SK-N-SH (cell line): ENCODE measurements around the gene DOCK10. TPM values are rescaled to one million over a fixed set of nuclear protein-coding genes. Genes with fewer than 3 reads are reported as not detected.

Source experiments
- CTCF ChIA-PET: fragments of 300-600, 350-600 bp; formaldehyde crosslinking; extraction: SDS; loops from one replicate; lab custom pipeline; 2021; lab: Yijun Ruan, JAX
- POLR2A ChIA-PET: fragments of 350-600 bp; sonication (Branson Sonifier 250); formaldehyde crosslinking; extraction: SDS; loops from one replicate; lab custom pipeline; 2020; ENCODE audit warnings: antibody characterized with exemption, inconsistent platforms; lab: Yijun Ruan, JAX
- DNase-seq: peaks from one replicate; pipeline ENCODE4 v3.0.0; 2012
- H2AFZ ChIP-seq: fragments of 200-600 bp; sonication (generic); 2 replicates; pipeline ENCODE4 v1.8.1; 2016; ENCODE audit warnings: antibody characterized with exemption, mild to moderate bottlenecking, low read depth
- H3F3A ChIP-seq: fragments of 200-600 bp; sonication (generic); replicated peaks from 2 replicates; pipeline ENCODE3; 2016; ENCODE audit warnings: antibody characterized with exemption, mild to moderate bottlenecking; ENCODE audit not compliant: insufficient read depth
- H3K27ac ChIP-seq, 2 experiments: fragments of 200-500 bp in 1 of 2; fragments of 200-600 bp in 1 of 2; sonication (Bioruptor generic) in 1 of 2; sonication (generic), shearing (Covaris generic) in 1 of 2; 2 replicates each; pipeline versions ENCODE4 v1.5.1 to v1.6.1; 2014 to 2016; ENCODE audit warnings: low read depth in 2 of 2, inconsistent platforms in 1 of 2, low read length in 1 of 2, mild to moderate bottlenecking in 1 of 2, mixed read lengths in 1 of 2
- H3K27me3 ChIP-seq: fragments of 200-600 bp; sonication (generic), shearing (Covaris generic); 2 replicates; pipeline ENCODE4 v1.6.1; 2016; ENCODE audit warnings: mixed run types; ENCODE audit not compliant: insufficient read depth
- H3K36me3 ChIP-seq, 2 experiments: fragments of 200-500 bp in 1 of 2; fragments of 200-600 bp in 1 of 2; sonication (Bioruptor generic) in 1 of 2; sonication (generic) in 1 of 2; replicated peaks in 1 of 2; 2 replicates each; pipeline versions ENCODE3 to v1.5.1; 2014 to 2016; ENCODE audit warnings: low read length in 1 of 2, mild to moderate bottlenecking in 1 of 2; ENCODE audit not compliant: insufficient read depth in 2 of 2, control insufficient read depth in 1 of 2
- H3K4me1 ChIP-seq, 2 experiments: fragments of 200-500 bp in 1 of 2; fragments of 200-600 bp in 1 of 2; sonication (Bioruptor generic) in 1 of 2; sonication (generic), shearing (Covaris generic) in 1 of 2; 2 replicates each; pipeline versions ENCODE4 v1.5.1 to v1.6.1; 2014 to 2016; ENCODE audit warnings: low read depth in 1 of 2, low read length in 1 of 2, mixed run types in 1 of 2; ENCODE audit not compliant: insufficient read depth in 2 of 2, control insufficient read depth in 1 of 2
- H3K4me2 ChIP-seq: fragments of 200-600 bp; sonication (generic), shearing (Covaris generic); 2 replicates; pipeline ENCODE4 v1.6.1; 2017; ENCODE audit warnings: mixed run types
- H3K4me3 ChIP-seq, 2 experiments: fragments of 200-500 bp in 1 of 2; fragments of 200-600 bp in 1 of 2; sonication (Bioruptor generic) in 1 of 2; sonication (generic), shearing (Covaris generic) in 1 of 2; 2 replicates each; pipeline versions ENCODE4 v1.5.1 to v1.8.1; 2014 to 2016; ENCODE audit warnings: low read depth in 2 of 2, inconsistent platforms in 1 of 2, low read length in 1 of 2, mild to moderate bottlenecking in 1 of 2, mixed read lengths in 1 of 2, moderate library complexity in 1 of 2
- H3K79me2 ChIP-seq: fragments of 200-600 bp; sonication (generic); 2 replicates; pipeline ENCODE4 v1.8.1; 2017; ENCODE audit warnings: mild to moderate bottlenecking; ENCODE audit not compliant: insufficient read depth
- H3K9ac ChIP-seq: fragments of 200-600 bp; sonication (generic); 2 replicates; pipeline ENCODE4 v1.6.1; 2017; ENCODE audit warnings: mixed run types
- H3K9me2 ChIP-seq: fragments of 200-600 bp; sonication (generic); 2 replicates; pipeline ENCODE4 v1.6.1; 2017; ENCODE audit warnings: mixed run types
- H3K9me3 ChIP-seq: fragments of 200-600 bp; sonication (generic); 2 replicates; pipeline ENCODE4 v1.6.1; 2017; ENCODE audit warnings: mixed run types, mild to moderate bottlenecking, moderate library complexity
- H4K20me1 ChIP-seq: fragments of 200-600 bp; sonication (generic); 2 replicates; pipeline ENCODE4 v1.6.1; 2017; ENCODE audit warnings: mild to moderate bottlenecking, mixed run types; ENCODE audit not compliant: insufficient read depth
- CHD2 ChIP-seq: fragments of 150-350 bp; IDR thresholded peaks from 2 replicates; pipeline ENCODE4 v1.6.1; 2018; ENCODE audit warnings: low read length; ENCODE audit not compliant: partially characterized antibody
- EP300 ChIP-seq, 2 experiments: IDR thresholded peaks; 2 replicates each; pipeline versions ENCODE4 v1.4.0 to v1.6.1; 2012; ENCODE audit warnings: borderline replicate concordance in 1 of 2, low read depth in 1 of 2, low read length in 1 of 2
- EZH2phosphoT487 ChIP-seq: fragments of 200-600 bp; sonication (generic); IDR thresholded peaks from 2 replicates; pipeline ENCODE4 v1.6.1; 2017; ENCODE audit warnings: low read depth, mixed run types, mild to moderate bottlenecking, antibody characterized with exemption, moderate library complexity, borderline replicate concordance
- FOSL2 ChIP-seq: IDR thresholded peaks from 2 replicates; pipeline ENCODE4 v1.4.0; 2012; ENCODE audit warnings: low read depth, mild to moderate bottlenecking, moderate library complexity, borderline replicate concordance
- FOXJ3 ChIP-seq: sonication (generic); formaldehyde crosslinking; IDR thresholded peaks from 2 replicates; pipeline ENCODE4 v1.5.1; 2020; ENCODE audit warnings: mild to moderate bottlenecking, missing genetic modification reagents
- JUND ChIP-seq: IDR thresholded peaks from 2 replicates; pipeline ENCODE4 v1.4.0; 2012
- MEF2A ChIP-seq: IDR thresholded peaks from 2 replicates; pipeline ENCODE4 v1.4.0; 2012; ENCODE audit warnings: low read depth, borderline replicate concordance
- MXI1 ChIP-seq: IDR thresholded peaks from 2 replicates; pipeline ENCODE4 v1.6.1; 2012; ENCODE audit warnings: mild to moderate bottlenecking, low read depth, low read length, improper control_type of control experiment
- NFIC ChIP-seq: IDR thresholded peaks from 2 replicates; pipeline ENCODE4 v1.4.0; 2012; ENCODE audit warnings: borderline replicate concordance
- NRF1 ChIP-seq: IDR thresholded peaks from 2 replicates; pipeline ENCODE4 v1.6.1; 2012; ENCODE audit warnings: low read depth, mild to moderate bottlenecking, low read length
- POLR2AphosphoS5 ChIP-seq: IDR thresholded peaks from 2 replicates; pipeline ENCODE4 v1.6.1; 2012; ENCODE audit warnings: low read depth, low read length
- RCOR1 ChIP-seq: fragments of 150-350 bp; IDR thresholded peaks from 2 replicates; pipeline ENCODE4 v1.6.1; 2017; ENCODE audit warnings: antibody characterized with exemption, low read length
- RFX5 ChIP-seq: IDR thresholded peaks from 2 replicates; pipeline ENCODE4 v1.6.1; 2012; ENCODE audit warnings: mild to moderate bottlenecking, improper control_type of control experiment, low read length
- SMC3 ChIP-seq: IDR thresholded peaks from 2 replicates; pipeline ENCODE4 v1.6.1; 2012; ENCODE audit warnings: low read depth, low read length, improper control_type of control experiment
- TAF1 ChIP-seq: IDR thresholded peaks from 2 replicates; pipeline ENCODE4 v1.6.1; 2012; ENCODE audit warnings: low read depth, mild to moderate bottlenecking, low read length, moderate library complexity, borderline replicate concordance
- TCF12 ChIP-seq: IDR thresholded peaks from 2 replicates; pipeline ENCODE4 v1.4.0; 2012
- TEAD4 ChIP-seq: IDR thresholded peaks from 2 replicates; pipeline ENCODE4 v1.4.0; 2012; ENCODE audit warnings: mild to moderate bottlenecking, borderline replicate concordance; ENCODE audit not compliant: insufficient read depth
- WGBS: methylation state at CpG from one replicate; pipeline ENCODE4 v1.1.6; 2017; ENCODE audit warnings: low lambda C conversion rate; 5-methylcytosine and 5-hydroxymethylcytosine counted together
- polyA plus RNA-seq, 3 experiments: library from polyadenylated mRNA; depleted of rRNA; stranded (reverse); fragments of >200 nt; gene quantifications; 2 replicates each; pipeline ENCODE4 v1.2.3, GENCODE V29; 2012
- TF ChIP-seq, protein P1 (sequence below): IDR thresholded peaks from 2 replicates; pipeline ENCODE4 v1.6.1; 2012; ENCODE audit warnings: mild to moderate bottlenecking, low read depth, low read length, moderate library complexity
- TF ChIP-seq, protein P2 (sequence below): fragments of 200-600 bp; sonication (generic); IDR thresholded peaks from 2 replicates; pipeline ENCODE4 v1.6.1; 2017; ENCODE audit warnings: antibody characterized with exemption, mild to moderate bottlenecking, moderate library complexity
- TF ChIP-seq, protein P3 (sequence below): fragments of 150-350 bp; IDR thresholded peaks from 2 replicates; pipeline ENCODE4 v1.6.1; 2017; ENCODE audit warnings: antibody characterized with exemption, low read length, low read depth, borderline replicate concordance
- TF ChIP-seq, protein P4 (sequence below): fragments of 150-350 bp; IDR thresholded peaks from 2 replicates; pipeline ENCODE4 v1.6.1; 2016; ENCODE audit warnings: mild to moderate bottlenecking, low read depth, low read length
- TF ChIP-seq, protein P5 (sequence below): IDR thresholded peaks from 2 replicates; pipeline ENCODE4 v1.4.0; 2012; ENCODE audit warnings: low read depth, borderline replicate concordance
- TF ChIP-seq, protein P6 (sequence below): IDR thresholded peaks from 2 replicates; pipeline ENCODE4; 2012
- TF ChIP-seq, protein P7 (sequence below): IDR thresholded peaks from 2 replicates; pipeline ENCODE4 v1.4.0; 2012; ENCODE audit warnings: low read depth

DOCK10 gene
- polyA plus RNA-seq, 1 of the 3 experiments (the other 2 are of a cell fraction): 24.1 TPM

DNA sequence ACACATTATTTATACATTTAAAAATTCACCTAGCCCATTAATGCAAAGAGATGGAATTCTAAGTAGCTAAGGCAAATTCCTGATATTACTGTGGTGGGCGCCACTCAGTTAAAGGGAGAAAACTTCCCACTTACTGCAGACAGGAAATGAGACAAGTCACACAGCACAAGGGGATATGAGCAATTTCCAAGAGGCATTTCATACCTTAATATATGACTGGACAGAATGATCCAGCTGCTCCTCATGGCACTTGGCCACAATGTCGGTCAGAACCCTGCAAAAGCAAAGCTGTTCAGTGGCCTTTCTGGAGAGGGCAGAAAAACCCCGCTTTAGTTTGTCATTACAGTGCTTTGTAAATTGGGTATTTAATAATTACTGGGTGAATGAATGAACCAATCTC is 204.7 kb downstream of the DOCK10 start:
- Histone ChIP-seq H4K20me1 (no peaks in the 10 kb centered on the region), H3F3A (peaks cover 37% of the 10 kb centered on the region), H3K9me3 (no peaks in the 10 kb centered on the region), H3K27ac (peak overlapping the region in 1 of 2 experiments; percentile 63; a peak in 3 of 4 replicates), H3K9ac (no peak overlapping the region), H3K4me1 (peaks cover 2 to 18% of the 10 kb centered on the region in 2 experiments; a peak in 3 of 4 replicates), H3K4me2 (no peak overlapping the region; the same call in 1 of the 2 replicates), H3K9me2 (no peaks in the 10 kb centered on the region), H3K4me3 (no peak overlapping the region), H3K79me2 (no peaks in the 10 kb centered on the region), H2AFZ (no peak overlapping the region), H3K27me3 (no peaks in the 10 kb centered on the region), H3K36me3 (peaks cover 7 to 61% of the 10 kb centered on the region in 2 experiments)
- 30% methylated on average over 3 of the region's 3 CpGs for WGBS
- POLR2A ChIA-PET: no interaction called here
- no peak for DNase-seq
- CTCF ChIA-PET: no interaction called here
- TF ChIP-seq NFIC: peak; percentile 85
- TF ChIP-seq, protein P1, sequence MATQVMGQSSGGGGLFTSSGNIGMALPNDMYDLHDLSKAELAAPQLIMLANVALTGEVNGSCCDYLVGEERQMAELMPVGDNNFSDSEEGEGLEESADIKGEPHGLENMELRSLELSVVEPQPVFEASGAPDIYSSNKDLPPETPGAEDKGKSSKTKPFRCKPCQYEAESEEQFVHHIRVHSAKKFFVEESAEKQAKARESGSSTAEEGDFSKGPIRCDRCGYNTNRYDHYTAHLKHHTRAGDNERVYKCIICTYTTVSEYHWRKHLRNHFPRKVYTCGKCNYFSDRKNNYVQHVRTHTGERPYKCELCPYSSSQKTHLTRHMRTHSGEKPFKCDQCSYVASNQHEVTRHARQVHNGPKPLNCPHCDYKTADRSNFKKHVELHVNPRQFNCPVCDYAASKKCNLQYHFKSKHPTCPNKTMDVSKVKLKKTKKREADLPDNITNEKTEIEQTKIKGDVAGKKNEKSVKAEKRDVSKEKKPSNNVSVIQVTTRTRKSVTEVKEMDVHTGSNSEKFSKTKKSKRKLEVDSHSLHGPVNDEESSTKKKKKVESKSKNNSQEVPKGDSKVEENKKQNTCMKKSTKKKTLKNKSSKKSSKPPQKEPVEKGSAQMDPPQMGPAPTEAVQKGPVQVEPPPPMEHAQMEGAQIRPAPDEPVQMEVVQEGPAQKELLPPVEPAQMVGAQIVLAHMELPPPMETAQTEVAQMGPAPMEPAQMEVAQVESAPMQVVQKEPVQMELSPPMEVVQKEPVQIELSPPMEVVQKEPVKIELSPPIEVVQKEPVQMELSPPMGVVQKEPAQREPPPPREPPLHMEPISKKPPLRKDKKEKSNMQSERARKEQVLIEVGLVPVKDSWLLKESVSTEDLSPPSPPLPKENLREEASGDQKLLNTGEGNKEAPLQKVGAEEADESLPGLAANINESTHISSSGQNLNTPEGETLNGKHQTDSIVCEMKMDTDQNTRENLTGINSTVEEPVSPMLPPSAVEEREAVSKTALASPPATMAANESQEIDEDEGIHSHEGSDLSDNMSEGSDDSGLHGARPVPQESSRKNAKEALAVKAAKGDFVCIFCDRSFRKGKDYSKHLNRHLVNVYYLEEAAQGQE: no peak
- TF ChIP-seq, protein P2, sequence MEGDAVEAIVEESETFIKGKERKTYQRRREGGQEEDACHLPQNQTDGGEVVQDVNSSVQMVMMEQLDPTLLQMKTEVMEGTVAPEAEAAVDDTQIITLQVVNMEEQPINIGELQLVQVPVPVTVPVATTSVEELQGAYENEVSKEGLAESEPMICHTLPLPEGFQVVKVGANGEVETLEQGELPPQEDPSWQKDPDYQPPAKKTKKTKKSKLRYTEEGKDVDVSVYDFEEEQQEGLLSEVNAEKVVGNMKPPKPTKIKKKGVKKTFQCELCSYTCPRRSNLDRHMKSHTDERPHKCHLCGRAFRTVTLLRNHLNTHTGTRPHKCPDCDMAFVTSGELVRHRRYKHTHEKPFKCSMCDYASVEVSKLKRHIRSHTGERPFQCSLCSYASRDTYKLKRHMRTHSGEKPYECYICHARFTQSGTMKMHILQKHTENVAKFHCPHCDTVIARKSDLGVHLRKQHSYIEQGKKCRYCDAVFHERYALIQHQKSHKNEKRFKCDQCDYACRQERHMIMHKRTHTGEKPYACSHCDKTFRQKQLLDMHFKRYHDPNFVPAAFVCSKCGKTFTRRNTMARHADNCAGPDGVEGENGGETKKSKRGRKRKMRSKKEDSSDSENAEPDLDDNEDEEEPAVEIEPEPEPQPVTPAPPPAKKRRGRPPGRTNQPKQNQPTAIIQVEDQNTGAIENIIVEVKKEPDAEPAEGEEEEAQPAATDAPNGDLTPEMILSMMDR: no peak
- no peak for TF ChIP-seq TAF1
- no peak for TF ChIP-seq FOXJ3 (CRISPR knock-in tag)
- peak; percentile 85 for TF ChIP-seq TCF12
- TF ChIP-seq, protein P3, sequence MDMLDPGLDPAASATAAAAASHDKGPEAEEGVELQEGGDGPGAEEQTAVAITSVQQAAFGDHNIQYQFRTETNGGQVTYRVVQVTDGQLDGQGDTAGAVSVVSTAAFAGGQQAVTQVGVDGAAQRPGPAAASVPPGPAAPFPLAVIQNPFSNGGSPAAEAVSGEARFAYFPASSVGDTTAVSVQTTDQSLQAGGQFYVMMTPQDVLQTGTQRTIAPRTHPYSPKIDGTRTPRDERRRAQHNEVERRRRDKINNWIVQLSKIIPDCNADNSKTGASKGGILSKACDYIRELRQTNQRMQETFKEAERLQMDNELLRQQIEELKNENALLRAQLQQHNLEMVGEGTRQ: no peak
- no peak for TF ChIP-seq EZH2phosphoT487
- TF ChIP-seq CHD2: no peak
- TF ChIP-seq, protein P4, sequence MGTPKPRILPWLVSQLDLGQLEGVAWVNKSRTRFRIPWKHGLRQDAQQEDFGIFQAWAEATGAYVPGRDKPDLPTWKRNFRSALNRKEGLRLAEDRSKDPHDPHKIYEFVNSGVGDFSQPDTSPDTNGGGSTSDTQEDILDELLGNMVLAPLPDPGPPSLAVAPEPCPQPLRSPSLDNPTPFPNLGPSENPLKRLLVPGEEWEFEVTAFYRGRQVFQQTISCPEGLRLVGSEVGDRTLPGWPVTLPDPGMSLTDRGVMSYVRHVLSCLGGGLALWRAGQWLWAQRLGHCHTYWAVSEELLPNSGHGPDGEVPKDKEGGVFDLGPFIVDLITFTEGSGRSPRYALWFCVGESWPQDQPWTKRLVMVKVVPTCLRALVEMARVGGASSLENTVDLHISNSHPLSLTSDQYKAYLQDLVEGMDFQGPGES: no peak
- no peak for TF ChIP-seq MEF2A
- TF ChIP-seq POLR2AphosphoS5: peak; percentile 28; the same call in 1 of the 2 replicates
- TF ChIP-seq SMC3: no peak
- no peak for TF ChIP-seq RCOR1
- TF ChIP-seq, protein P5, sequence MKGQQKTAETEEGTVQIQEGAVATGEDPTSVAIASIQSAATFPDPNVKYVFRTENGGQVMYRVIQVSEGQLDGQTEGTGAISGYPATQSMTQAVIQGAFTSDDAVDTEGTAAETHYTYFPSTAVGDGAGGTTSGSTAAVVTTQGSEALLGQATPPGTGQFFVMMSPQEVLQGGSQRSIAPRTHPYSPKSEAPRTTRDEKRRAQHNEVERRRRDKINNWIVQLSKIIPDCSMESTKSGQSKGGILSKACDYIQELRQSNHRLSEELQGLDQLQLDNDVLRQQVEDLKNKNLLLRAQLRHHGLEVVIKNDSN: no peak
- TF ChIP-seq TEAD4: peak; percentile 51; the same call in 1 of the 2 replicates
- peak; percentile 64 for TF ChIP-seq FOSL2
- TF ChIP-seq, protein P6, sequence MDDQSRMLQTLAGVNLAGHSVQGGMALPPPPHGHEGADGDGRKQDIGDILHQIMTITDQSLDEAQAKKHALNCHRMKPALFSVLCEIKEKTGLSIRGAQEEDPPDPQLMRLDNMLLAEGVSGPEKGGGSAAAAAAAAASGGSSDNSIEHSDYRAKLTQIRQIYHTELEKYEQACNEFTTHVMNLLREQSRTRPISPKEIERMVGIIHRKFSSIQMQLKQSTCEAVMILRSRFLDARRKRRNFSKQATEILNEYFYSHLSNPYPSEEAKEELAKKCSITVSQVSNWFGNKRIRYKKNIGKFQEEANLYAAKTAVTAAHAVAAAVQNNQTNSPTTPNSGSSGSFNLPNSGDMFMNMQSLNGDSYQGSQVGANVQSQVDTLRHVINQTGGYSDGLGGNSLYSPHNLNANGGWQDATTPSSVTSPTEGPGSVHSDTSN: peak; percentile 69; the same call in 1 of the 2 replicates
- TF ChIP-seq NRF1: no peak
- TF ChIP-seq JUND: peak; percentile 38; the same call in 1 of the 2 replicates
- TF ChIP-seq EP300 (IDR thresholded peaks at IDR 0.05; ENCODE audit: borderline replicate concordance in 1 of 2, low read depth in 1 of 2, low read length in 1 of 2): peak in 1 of 2 experiments; percentile 82; a peak in 2 of 4 replicates
- no peak for TF ChIP-seq RFX5
- TF ChIP-seq MXI1: no peak
- TF ChIP-seq, protein P7, sequence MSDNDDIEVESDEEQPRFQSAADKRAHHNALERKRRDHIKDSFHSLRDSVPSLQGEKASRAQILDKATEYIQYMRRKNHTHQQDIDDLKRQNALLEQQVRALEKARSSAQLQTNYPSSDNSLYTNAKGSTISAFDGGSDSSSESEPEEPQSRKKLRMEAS: 0 out of 2 replicates have a peak, but pooled peaks have one; percentile 33
